GM21619 (cell line): Measurements from ENCODE around the gene FMN2.
"Not testable (repeated sequence)": the region's sequence is repeated elsewhere in the genome, so short reads cannot be mapped to it uniquely, and the experiment has no call there.

Experiments
- ATAC-seq: cut with Tn5 transposase; IDR thresholded peaks from one replicate; pipeline ENCODE4 v1.9.1; 2021; ENCODE audit not compliant: unreplicated experiment

The FMN2 gene

GRCh38 chr1:240306673-240307072 lies 215.0 kb downstream of the FMN2 start:
- ATAC-seq = no peak

- no peak for ATAC-seq
These were observed 216.4 kb downstream of the FMN2 start for GRCh38 chr1:240308096-240308495.

GRCh38 chr1:240309769-240310168 lies 218.1 kb downstream of the FMN2 start:
- ATAC-seq = no peak

DNA sequence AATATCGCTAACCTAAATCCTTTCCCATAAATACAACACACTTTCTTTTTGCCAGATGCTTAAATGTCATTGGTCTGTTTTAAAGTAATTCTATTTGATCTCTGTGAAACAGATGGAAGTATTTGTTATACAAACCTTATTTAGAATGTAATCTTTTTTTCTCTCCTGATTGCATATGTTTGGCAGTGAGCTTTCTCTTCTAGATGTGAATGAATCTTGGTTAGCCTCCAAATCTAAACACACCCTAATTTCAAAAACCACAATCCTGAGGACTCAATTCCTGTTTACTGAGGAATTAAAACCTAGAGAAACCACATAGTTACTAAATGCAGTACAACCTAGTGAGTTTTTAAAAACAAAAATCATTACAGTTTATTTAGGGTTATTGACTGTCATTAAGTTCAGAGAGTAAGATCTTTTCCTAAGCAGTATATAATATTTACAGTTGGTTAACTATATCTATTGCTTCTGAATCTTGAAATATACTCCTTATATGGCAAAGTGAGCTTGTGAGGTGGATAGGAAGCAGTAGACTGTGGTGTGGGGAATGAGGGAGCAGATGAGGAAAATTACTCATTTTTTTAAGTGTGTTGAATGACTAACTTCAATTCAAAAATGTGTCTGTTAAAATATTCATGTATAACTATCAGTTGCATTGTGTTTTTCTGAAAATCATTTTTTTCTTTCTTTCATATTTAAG lies 218.7 kb downstream of the FMN2 start:
- no peak for ATAC-seq

GRCh38 chr1:240312872-240313271 lies 221.2 kb downstream of the FMN2 start:
- ATAC-seq = no peak

DNA sequence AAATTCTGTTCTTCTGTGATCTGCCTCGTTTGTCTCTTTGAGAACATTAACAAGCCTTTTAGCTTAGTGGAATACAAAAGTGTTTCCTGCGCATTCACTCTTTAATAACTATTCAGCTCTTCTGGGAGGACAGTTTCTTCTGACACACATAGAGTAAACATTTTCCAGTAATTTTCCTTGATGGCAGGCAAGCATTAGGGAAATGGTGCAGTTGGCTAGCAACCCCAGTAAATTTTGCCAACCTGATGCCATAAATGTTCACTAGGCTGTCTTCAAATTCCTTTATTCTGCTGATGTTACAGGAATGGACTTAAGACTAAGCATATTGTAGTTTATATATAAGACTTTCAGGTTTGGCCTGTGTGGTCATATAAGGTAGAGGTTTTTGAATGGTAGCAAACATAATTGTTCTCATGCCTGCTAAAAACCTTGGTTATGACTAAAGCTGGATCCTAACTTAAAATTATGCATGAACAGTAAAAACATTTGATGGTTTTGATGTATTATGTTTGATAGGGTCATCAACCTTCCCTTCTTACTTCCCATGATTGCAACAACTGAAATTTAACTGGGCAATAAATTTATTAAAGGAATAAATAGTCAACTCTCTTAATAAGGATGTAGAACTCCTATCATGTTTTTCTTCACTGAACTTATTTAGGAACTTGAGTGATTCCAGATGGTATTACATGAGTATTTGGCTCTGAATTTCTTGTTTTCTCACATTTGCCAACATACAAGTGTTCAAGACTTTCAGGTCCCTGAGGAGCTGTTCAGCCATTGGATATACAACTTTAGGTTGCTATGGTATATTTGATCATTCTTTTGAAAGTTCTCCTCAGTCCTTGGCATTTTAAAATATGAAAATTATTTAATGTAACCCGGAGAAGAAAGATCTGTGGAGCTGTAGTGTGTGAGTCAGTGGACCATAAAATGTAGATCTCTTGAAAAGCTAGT lies 223.4 kb downstream of the FMN2 start:
- ATAC-seq = no peak

DNA sequence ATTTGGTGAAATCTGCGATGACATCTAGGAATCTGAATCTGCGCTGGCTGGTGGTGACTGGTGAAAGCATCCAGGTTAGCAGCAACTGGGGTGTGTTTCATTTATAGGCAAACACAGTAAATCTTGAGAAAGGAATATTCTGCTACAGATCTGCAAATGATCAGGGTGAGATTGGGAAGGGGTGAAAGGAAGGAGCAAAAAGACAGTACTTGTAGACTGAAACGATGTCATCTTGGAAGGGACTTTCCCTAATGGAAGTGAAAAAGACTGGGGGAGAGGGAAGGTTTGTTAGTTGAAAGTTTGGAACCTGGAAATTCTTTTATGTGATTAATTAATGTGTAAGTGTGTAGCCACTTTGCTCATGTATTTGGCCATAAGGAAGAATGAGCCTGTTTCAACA lies 228.3 kb downstream of the FMN2 start:
- ATAC-seq = no peak

DNA sequence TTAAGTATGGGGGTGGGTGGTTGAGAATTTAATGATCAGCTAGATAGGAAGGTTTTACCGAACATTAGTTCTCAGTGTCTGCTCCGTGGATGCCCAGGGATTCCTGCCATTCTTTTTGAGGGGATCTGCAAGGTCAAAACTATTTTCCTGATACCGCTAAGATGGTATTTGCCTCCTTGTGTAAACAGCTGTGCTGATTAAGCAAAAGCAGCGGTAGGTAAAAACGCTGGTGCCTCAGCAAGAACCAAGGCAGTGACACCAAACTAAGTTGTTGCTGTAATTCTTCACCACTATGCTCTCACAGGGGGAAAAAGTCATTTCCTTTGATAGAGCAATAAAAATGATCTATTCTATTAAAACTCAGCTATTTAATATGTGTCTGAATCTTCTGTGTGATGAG lies 229.0 kb downstream of the FMN2 start:
- no peak for ATAC-seq

- no peak for ATAC-seq
These were observed 231.3 kb downstream of the FMN2 start for GRCh38 chr1:240322943-240323342.

- not testable (repeated sequence) for ATAC-seq
These were observed 236.7 kb downstream of the FMN2 start for GRCh38 chr1:240328382-240328781.

DNA sequence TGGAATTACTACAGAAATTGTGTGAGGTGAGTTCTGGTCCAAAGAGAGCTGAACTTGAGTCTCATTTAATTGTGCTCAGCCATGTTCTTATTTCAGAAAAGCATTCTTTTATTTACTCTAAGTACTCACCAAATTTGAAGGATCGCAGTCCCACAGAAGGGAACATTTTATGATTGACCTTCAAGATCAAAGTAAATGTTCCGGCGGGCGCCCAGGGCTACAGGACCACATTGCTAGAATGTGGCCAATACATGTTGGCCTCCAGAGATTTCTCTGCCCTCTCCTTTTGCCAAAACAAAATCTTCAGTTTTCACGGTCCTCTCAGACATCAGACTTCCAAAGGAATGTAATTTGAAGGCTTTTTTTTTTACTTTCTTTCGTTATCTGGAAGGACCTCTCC lies 237.8 kb downstream of the FMN2 start:
- ATAC-seq = no peak

- ATAC-seq = no peak
These were observed 241.0 kb downstream of the FMN2 start for GRCh38 chr1:240332672-240333071.

- no peak for ATAC-seq
These were observed 246.1 kb downstream of the FMN2 start for GRCh38 chr1:240337781-240338180.

DNA sequence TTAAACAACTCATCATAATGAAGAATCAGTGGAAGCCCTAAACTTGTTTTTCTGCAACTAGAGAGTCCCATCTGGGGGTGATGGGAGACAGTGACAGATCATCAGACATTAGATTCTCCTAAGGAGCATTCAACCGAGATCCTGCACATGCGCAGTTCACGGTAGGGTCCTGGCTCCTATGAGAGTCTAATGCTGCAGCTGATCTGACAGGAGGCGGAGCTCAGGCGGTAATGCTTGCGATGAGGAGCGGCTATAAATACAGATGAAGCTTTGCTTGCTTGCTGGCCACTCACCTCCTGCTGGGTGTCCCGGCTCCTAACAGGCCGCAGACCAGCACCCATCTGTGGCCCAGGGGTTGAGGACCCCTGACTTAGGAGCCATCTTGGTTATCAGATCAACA lies 247.2 kb downstream of the FMN2 start:
- ATAC-seq = no peak

- no peak for ATAC-seq
These were observed 249.9 kb downstream of the FMN2 start for GRCh38 chr1:240341365-240342250.

DNA sequence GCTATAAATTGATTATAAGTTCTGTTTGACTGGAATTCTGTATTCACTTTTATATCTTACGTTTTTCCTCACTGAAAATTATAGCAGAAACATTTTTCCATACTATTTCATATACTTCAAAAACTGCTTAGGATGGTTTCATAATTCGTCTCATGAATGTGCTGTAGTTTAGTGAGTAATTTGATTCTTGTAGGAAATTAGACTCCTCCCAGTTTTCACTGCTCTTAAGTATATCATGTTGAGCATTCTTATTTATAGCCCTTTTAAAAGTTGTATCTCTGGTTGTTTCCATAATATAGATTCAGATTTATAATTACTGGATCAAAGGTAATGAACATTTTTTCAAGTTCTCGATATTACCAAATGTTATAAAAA lies 250.6 kb downstream of the FMN2 start:
- no peak for ATAC-seq

DNA sequence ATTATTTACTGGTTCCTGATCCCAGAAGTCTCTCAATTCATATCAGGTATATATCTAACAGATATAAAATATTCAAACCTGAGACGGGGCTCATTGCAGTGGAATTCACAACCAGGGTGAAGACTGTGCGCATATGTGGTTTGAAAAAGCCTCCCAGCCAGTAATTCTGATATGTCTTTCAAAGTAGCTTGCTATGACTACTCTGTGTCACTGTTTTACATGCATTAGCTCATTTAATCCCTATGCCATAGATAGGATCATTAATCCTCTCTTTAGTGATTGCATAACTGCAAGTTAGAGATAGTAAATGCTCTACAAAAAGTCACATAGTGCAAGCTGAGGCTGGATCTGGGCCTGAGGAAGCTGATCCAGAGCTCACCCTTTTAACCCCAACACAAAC lies 251.4 kb downstream of the FMN2 start:
- no peak for ATAC-seq

GRCh38 chr1:240343966-240344365 lies 252.3 kb downstream of the FMN2 start:
- ATAC-seq = no peak

GRCh38 chr1:240344918-240345317 lies 253.2 kb downstream of the FMN2 start:
- ATAC-seq = no peak

DNA sequence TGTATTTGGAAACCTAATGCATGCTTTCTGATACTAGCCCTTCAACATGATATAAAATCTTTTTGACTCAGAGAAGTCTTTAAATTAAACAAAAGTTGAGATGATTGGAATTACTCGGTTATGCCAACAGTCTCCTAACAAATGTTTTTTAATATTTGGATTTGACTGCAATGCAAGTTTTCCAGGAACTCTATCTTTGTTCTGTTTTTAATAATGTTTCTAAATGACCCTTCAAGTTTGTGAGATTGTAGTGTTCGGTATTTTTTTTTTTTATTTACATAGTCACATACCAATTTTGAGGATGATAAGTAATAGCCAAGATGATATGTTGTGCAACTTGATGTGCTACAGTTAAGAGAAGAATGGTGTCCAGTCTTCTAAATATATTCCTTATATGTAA lies 258.0 kb downstream of the FMN2 start:
- ATAC-seq = no peak

DNA sequence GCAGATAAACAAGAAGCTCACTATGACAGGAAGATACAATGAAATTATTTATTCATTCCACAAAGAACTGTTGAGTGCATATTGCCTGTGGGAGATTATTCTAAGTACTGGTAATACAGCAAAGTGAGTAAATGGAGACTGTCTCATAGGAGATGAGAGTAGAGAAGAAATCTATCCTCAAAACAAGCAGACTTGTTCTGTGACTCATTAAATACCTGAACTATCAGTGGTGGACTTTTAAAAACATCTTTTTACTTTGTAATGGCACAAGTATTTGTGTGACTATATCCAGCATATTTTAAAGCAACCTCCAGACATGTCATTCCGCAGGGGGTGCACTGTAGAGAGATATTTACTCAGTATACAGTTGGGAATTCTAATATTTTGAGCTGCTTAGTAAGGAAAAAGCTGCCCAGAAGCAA lies 259.2 kb downstream of the FMN2 start:
- no peak for ATAC-seq
